HG03066 (cell line): ENCODE measurements around the gene PTPRC.
"Not testable (repeated sequence)": the region's sequence is repeated elsewhere in the genome, so short reads cannot be mapped to it uniquely, and the experiment has no call there.

Source experiments
- ATAC-seq: cut with Tn5 transposase; IDR thresholded peaks from one replicate; pipeline ENCODE4 v1.9.1; 2021; ENCODE audit warnings: low read depth; ENCODE audit not compliant: unreplicated experiment

The PTPRC gene, protein sequence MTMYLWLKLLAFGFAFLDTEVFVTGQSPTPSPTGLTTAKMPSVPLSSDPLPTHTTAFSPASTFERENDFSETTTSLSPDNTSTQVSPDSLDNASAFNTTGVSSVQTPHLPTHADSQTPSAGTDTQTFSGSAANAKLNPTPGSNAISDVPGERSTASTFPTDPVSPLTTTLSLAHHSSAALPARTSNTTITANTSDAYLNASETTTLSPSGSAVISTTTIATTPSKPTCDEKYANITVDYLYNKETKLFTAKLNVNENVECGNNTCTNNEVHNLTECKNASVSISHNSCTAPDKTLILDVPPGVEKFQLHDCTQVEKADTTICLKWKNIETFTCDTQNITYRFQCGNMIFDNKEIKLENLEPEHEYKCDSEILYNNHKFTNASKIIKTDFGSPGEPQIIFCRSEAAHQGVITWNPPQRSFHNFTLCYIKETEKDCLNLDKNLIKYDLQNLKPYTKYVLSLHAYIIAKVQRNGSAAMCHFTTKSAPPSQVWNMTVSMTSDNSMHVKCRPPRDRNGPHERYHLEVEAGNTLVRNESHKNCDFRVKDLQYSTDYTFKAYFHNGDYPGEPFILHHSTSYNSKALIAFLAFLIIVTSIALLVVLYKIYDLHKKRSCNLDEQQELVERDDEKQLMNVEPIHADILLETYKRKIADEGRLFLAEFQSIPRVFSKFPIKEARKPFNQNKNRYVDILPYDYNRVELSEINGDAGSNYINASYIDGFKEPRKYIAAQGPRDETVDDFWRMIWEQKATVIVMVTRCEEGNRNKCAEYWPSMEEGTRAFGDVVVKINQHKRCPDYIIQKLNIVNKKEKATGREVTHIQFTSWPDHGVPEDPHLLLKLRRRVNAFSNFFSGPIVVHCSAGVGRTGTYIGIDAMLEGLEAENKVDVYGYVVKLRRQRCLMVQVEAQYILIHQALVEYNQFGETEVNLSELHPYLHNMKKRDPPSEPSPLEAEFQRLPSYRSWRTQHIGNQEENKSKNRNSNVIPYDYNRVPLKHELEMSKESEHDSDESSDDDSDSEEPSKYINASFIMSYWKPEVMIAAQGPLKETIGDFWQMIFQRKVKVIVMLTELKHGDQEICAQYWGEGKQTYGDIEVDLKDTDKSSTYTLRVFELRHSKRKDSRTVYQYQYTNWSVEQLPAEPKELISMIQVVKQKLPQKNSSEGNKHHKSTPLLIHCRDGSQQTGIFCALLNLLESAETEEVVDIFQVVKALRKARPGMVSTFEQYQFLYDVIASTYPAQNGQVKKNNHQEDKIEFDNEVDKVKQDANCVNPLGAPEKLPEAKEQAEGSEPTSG (N-terminal part only)

DNA sequence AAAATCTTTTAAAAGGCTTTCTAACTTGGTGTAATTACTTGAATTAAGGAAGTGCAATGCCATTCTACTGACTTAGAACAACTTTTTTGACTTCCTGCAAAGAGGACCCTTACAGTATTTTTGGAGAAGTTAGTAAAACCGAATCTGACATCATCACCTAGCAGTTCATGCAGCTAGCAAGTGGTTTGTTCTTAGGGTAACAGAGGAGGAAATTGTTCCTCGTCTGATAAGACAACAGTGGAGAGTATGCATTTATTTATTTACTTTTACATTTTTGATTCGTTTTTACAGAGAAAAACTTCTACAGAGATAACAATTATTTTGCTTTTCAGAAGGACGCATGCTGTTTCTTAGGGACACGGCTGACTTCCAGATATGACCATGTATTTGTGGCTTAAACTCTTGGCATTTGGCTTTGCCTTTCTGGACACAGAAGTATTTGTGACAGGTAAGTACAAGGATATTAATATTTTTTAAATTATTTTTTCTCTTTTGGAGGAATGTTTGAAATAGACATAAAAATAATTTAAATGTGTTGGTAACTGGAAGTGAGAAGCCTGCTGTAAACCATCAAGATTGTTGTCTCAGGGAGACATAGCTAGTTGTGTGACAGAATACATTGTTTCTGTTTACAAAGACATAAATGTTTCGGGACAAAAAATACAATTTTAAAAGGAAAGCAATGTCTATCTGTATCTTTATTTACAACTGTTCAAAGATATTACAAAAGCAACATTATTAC is at the start of gene PTPRC:
Gene PTPRC (plus strand): TSS at position 147 of the 742 bp plus-strand sequence. CDS start 229 bp downstream, at position 376.
- peak; percentile 69 for ATAC-seq

DNA sequence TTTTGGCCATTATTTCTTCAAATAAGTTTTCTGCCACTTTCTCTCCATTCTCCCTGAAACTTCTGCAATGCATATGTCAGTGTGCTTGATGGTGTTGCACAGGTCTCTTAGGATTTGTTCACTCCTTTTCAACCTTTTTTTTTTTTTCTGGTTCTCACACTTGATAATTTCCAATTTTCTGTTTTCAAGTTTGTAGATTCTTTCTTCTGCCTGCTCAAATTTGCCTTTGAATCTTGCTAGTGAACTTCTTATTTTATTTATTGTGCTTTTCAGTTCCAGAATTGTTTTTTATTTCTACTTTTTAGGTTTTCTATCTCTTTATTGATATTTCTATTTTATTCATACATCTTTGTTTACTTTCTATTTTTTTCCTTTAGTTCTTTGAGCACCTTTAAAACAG is 48.4 kb upstream of the PTPRC start:
- no peak for ATAC-seq

DNA sequence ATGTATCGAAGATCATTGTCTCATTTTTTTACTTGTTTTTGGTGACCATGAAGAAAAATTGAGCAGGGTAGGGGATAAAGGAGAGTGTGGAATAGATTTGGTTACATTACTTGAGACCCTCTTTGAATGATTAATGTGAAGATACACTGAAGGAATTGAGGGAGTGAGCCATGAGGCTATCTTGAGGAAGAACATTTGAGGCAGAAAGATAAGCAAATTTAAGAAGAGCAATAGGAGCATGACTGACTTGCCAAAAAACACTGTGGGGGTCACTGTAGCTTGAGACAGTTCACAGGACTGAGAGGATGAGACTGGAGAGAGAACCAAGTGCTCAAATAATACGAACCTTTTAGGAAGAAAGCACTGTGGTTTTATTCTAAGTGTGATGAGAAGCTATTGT is 43.1 kb upstream of the PTPRC start:
- ATAC-seq, result no peak

DNA sequence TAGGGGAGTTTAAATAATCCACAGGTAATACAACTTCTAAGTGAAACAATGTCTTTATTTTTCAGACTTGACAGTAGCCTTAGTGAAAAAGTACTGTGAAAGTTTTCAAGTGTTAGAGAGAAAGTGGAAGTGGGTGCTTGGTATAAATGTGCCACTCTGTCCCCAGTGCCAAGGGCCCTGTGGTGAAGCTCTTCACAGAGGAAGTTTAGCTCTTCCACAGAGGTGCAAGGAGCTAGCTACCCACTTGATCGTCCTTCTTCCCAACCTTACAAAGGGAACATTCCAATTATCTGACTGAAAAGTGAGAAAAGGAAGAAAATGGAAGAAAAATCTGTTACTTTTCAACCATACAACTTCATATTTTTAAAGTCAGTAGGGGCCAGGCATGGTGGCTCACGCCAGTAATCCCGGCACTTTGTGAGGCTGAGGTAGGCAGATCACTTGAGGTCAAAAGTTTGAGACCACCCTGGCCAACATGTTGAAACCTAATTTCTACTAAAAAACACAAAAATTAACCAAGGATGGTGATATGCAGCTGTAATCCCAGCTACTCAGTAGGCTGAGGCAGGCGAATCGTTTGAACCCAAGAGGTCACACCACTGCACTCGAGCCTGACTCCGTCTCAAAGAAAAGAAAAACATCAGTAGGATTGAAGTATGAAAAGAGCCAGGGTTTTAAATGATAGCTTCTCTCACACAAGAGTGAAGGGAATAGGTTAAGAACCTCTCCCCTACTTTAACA is 41.0 kb upstream of the PTPRC start:
- ATAC-seq, result no peak

DNA sequence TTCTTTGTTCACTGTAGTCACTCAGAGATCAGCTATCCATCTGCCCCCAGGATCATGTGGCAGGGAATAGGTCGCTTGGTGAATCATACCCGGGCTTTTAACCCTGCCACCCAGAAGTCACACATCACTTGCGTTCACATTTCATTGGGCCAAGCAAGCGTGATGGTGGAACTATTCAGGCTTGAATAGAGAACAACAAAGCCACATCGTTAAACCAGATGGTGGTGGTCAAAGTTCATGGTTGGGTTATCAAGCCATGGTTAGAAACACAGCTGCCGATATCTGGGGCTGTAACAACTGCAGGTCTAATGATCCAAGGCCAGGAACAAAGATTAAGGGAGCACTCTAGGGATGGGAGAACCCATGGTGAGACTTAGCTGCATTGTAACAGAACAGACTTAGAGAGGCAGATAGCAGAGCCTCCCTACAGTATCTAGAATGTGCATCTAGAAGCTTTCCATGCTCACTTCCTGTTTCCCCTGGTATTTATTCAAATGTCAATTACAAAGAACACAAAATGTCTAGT is 40.0 kb upstream of the PTPRC start:
- ATAC-seq, result peak; percentile 70

DNA sequence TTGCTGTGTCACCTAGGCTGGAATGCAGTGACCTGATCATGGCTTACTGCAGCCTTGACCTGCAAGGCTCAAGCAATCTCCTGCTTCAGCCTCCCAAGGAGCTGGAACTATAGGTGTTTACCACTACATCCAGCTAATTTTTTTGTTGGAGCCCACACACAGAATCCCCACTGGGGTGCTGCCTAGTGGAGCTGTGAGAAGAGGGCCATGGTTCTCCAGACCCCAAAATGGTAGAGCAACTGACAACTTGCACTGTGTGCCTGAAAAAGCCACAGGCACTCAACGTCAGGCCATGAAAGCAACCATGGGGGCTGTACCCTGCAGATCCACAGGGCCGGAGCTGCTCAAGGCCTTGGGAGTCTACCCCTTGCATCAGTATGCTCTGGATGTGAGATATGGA is 39.1 kb upstream of the PTPRC start:
- ATAC-seq, result no peak

DNA sequence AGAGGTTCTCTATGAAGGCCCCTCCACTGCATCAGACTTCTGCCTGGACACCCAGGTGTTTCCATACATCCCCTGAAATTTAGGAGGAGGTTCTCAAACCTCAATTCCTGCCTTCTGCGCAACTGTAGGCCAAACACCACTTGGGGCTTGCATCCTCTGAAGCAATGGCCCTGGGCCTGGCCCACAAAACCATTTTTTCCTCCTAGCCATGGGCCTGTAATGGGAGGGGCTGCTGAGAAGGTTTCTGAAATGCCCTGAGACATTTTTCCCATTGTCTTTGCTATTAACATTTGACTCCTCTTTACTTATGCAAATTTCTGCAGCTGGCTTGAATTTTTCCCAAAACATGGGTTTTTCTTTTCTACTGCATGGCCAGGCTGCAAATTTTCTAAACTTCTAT is 37.9 kb upstream of the PTPRC start:
- ATAC-seq, result no peak

DNA sequence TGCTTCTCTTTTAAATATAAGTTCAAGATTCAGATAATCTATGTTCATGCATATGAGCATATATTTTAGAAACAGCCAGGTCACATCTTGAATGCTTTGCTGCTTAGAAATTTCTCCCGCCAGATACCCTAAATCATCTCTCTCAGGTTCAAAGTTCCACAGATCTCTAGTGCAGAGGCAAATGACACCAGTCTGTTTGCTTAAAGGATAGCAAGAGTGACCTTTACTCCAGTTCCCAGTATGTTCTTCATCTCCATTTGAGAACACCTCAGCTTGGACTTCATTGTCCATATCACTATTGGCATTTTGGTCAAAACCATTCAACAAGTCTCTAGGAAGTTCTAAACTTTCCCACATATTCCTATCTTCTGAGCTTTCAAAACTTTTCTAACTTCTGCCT is 37.5 kb upstream of the PTPRC start:
- ATAC-seq, result not testable (repeated sequence)

DNA sequence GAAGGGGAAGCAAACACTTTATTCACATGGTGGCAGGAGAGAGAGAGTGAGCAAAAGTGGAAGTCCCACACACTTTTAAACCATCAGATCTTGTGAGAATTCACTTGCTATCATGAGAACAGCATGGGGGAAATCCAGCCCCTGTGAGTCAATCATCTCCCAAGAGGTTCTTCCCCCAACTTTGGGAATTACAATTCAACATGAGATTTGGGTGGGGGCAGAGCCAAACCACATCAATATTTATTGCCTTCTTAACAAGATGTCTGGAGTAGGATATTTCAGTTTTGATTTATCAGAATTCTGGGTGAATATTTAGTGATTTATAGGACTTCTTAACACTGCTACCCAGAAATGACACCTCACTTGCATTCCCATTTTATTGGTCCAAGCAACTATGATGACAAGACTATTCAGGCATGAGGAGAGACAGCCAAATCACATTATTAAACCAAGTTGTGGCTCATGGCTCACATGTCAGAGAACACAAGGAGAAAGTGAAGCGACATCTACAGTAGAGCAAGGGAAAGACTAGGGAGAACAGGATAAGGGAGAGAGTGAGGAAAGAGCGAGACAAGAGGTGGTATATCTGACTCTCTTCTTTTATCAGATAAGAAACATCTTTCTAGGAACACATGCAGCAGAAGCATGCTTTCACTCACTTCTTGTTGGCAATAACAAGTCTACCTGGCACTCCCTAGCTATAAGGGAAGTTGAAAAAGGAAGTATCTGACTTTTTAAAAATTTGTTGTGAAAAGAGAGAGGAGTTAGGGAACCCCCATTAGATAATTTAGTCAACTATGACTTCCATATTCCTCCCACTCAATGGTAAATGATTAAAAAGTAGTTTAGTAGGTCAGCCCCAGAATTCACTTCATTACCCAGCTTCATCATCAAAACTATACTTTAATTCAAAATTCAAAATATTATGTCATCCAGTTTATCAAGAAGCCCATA is 36.6 kb upstream of the PTPRC start:
- no peak for ATAC-seq

DNA sequence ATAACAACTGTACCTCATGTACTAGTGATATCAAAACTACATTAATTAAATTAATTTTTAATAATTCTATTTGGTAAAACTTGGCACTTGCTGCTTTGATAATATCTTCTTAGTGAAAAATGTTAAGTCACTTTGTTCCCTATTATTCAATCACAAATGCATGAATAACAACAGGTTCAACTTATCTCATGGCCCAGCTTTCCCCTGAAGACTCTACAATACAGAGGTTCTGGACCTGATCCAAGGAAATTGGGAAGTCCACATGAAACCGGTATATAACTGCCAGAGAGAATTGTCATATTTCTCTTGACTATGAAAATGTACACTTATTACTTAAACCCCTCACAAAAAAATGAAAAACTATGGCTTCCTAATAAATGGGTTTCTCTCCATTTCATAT is 33.9 kb upstream of the PTPRC start:
- no peak for ATAC-seq

DNA sequence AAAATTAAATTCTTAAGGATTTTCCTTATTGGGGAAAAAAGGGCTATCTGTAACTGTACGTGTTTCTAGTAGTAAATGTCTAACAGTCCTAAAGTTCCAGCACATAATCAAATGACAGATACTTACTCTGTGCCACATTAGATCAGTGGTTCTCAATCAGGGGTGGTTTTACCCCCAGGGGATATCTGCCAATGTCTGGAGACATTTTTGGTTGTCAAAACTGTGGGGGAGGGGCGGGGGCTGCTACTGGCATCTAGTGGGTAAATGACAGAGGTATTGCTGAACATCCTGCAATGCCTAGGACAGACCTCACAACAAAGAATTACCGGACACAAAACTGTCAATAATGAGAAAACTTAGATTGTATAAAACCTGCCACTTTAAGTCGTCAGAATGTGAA is 33.4 kb upstream of the PTPRC start:
- no peak for ATAC-seq

DNA sequence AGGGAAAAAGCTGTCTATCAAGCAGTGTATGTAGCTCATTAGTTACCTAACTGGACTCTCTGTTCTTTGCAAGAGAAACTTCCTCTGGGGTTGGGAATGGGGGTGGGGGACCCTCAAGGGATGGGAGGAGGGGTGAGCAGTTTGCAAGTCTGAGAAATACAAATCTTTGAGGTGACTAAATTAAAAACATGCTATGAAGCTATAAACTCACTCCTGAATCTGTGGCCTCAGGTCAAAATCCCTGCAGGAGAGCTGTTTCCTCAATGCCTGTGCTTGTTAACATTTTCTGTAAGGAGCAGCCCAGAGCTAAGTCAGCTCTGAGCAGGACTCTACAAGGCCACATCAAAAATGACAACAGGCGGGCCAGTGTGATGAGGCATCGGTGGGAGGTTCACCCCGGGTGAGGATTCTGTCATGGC is 32.8 kb upstream of the PTPRC start:
- ATAC-seq, result no peak

DNA sequence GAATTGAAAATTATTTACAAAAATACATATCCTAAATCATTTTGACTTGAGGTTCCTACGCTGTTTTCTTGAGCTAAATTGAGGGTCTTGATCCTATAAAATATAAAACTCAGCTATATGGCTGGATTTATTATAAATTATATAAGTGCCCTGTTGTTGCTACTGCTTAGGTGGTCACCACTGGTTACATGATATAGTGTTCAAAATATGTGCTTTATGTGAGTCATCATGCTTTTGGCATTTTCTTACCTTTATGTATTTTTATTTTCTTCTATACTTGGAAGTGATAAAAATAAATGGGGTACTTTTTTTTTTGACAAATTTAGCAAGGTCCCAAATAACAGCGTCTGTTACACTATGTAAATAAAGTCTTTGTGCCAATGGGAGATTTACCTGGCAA is 31.1 kb upstream of the PTPRC start:
- no peak for ATAC-seq

DNA sequence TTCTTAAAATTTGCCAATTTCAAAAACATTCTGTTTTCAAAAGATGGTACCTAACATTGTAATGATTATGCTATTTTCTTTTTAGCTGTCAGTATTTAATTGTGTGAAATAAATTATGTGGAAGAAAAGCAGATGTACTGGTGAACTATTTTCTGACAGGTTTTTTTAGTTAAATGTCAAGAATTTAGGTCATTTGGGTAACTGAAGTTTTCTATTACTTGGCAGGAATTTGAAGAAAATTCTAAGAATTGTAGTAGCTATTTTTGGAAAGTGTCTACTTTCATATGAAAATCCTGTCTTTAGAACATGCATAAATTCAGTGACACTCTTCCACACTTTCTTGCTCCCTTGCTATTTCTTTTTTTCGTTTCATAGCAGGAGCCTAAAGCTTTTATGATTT is 28.5 kb upstream of the PTPRC start:
- ATAC-seq, result no peak

DNA sequence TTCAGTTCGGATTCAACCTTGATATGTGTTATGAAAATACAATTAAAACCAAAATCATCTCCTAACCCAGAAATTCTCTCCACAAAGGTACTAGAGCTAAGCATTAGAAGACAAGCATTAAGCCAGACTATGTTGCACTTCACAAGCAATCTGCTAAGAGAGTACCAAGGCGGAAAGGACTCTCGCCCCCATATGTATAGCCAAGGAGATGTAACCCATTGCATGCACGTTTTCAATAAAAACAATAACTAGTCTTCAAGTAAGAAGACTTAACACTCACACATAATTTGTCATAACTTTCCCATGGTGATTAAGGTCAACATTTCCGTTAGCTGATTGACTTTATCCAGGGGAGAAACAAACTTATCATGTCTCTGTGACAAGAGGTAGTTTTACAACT is 27.6 kb upstream of the PTPRC start:
- no peak for ATAC-seq

DNA sequence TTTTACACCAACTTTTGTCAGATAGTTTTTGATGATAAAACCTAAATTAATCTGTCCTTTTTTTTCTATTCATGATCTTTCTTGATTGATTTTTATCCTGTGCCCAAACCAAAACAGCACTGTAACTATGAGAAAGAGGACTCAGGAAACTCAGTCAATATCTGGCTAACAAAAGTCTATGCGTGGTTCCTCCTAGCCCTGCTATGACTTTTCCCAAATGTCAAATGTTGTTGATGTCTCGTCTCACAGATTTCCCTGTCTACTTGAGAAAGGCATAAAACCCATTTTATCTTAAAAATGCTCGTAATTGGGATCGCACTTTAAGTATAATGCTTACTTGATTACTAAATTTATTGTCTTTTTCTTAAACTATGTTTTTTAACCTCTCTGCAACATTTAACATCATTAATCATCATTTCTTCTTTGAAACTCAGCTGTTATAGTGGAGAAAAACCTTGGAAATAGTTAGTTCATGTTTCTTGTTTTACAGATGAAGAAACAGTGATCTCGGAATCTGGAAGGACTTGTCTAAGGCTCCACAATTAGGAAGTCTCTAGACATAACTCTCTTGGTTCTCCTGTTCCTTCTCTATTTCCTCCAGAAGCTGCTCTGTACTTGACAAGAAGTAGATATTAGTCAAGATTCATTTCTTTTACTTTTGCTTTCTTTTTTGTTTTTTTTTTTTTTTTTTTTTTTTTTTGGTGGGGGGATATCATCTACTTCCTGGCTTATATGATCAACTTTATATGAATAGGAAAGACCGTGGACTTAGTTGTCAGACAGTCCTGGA is 26.2 kb upstream of the PTPRC start:
- no peak for ATAC-seq

DNA sequence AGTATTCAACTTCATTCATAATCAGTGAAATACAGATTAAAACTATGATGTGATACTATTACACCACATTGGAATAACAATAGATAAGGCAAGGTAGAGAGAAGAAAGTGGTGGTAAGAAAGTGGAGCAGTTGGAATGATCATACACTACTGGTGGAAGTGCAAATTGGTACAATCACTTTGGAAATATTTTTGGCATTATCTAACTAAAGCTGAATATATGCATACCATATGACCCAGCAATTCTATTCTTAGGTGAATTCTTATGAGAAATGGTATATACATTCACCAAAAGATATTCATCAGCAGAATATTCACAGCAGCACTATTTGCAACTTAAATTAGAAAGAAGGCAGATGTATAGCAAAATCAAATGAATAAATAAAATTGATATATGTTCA is 21.4 kb upstream of the PTPRC start:
- no peak for ATAC-seq
